SW 1271 (cell line): ENCODE results near the gene KIAA1755.

Source experiments
- DNase-seq, 2 experiments: peaks; one replicate each; lab custom pipeline; 2025; lab: John Stamatoyannopoulos, UW

KIAA1755 gene

DNA sequence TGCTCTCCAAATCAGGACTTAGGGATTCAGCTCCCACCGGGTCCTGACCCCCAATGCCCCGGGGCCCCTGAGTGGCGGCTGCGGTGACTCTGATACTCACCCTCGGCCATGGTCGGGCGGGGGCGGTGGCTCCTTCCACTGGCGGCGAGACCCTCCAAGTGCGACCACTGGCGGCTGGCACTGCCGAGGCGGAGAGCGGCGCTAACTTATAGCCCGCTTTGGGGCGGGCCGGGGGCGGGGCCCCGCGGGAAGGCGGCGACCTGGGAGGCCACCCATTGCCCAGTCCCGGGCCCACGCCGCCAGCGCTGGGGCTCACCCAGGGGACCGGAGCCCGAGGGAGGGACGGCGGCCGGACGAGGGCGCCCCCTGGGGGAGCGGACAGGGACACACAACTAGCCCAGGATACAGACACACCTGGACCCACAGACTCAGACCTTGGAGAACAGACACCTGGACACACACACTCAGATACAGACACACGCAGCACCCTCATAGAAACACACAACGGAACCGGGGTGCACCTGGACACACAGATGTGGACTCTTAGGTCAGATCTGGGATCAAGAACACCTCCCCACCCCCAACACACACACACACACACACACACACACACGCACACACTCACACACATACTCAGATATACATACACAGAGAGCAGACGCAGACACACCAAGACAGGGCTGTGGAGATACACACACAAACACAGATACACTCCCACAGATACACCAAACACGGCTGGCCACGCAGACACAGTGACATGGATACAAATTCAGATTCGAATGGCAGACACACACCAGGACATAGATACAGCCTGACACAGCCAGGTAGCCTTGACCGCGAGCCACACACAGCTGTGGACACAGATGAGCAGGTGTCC is 95.2 kb downstream of the KIAA1755 start, which contains the start of gene TGM2:
Gene TGM2 (minus strand): TSS at position 182 of the 877 bp plus-strand sequence. CDS start 72 bp downstream, at position 110.
- DNase-seq: peak; percentile 70 to 95

DNA sequence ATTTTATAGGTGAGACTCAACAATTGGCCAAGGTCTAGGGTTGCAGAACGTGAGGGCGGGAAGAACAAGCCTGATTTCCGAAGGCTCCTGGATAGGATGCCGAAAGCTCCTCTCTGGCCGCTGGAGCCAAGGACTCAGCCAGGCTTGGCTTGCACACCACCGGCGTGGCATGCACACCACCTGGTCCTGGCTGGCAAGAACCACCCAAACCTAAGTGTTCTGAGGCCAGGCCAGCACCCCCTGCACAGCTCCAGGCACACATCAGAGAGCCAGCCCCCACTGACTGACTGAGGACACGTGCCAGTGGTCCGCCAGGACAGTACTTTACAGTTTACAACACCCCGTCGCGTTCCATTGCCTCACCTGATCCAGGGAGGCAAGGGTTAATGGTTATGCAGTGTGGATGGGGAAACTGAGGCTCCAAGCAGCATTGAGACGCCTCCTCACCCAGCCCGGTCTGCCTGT is 95.9 kb downstream of the KIAA1755 start:
- DNase-seq: no peak

DNA sequence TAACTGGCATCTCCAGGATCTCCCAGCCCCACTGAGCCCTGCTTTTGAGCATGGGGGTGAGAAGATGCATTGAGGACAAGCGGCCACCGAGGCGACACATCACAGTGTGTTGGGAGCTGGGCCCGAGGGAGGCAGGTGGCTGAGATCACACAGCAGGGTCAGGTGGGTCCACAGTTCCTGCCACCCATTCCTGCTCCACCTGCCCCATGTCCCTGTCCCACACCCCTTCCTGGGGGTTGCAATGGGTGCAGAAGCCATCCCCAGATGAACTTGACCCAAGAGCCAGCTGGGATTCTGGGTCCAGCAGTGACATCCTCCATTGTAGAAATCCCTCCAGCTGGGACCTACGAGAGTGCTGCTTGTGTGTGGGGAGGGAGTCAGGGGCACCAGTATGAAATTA is 96.5 kb downstream of the KIAA1755 start:
- DNase-seq: no peak

DNA sequence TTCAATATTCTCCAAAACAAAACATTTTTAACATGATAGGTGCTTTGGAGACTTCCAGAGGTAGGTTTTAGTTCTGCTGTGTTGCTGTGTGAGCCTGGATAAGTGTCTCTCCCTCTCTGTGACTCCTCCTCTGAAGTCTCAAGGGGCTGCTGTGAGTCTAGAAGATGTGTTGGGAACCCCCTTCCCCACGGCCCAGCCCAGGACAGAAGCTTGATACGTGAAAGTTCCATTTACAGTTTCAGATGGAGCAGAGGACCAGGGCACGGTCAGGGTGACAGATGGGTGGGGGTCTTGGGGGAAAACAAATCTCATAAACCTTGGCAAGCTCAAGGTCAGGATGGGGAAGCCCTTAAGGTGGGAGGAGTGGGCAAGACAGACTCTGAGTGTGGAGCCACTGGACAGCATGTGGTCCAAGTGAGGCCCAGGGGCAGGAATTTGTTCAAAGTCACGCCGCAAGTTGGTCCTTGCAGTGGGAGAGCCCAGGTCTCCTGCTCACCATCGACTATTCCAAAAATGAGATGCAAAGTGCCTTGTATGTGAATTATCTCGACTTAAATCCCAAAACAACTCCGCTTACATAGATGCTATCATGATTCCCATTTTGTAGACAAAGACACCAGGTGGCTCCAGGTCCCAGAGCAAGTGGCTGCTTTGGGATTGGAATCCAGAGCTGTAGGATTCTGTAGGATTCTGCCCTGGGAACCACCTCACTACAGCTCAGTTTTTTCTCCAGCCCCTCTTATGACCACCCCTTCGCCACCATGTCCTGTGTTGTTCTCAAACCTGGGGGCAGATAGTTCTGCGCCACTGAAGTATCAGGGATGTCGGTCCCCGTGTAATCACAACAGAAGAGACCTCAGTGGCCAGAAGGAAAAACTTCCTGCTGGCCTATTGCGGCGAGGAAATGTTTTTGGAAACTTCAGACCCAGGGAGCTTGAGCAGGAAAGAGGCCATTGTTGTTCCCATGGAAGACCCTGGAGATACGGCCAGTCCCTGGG is 97.4 kb downstream of the KIAA1755 start:
- DNase-seq: no peak

DNA sequence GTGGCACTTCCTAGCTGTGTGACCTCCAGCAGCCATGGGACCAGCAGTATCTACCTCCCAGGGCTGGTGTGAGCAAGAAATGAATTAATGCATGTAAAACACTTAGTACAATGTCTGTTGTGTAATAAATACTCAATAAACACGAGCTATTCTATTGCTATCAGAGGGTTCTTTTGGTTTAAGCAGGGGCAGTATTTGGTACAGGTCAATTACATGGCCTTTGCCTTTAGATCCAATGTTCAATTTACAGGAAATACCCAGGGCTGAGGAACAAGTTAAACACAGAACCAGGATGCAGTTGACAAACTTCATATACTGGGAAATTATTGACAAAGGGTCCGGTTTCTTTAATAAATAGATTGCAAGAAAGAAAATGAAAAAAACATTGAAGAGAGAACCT is 98.4 kb downstream of the KIAA1755 start:
- DNase-seq: no peak

DNA sequence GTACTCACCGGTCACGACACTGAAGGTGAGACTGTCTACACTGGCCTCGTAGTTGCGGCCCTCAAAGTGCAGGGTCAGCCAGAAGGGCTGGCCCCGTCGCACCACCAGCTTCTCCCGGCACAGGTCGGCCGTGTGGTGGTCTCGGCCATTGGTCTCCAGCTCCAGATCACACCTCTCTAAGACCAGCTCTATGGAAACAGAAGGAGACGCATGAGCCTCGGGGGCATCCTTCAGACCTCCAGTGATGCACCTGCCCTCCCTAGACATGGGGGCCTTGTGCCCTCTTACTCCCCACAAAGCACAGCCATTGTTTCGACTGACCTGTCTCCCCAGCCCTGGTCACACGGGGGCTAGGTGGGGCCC is 99.1 kb downstream of the KIAA1755 start:
- DNase-seq: no peak
